B cell (primary cell): ENCODE data around the gene VAC14. TPM values are rescaled to one million over a fixed set of nuclear protein-coding genes. Genes with fewer than 3 reads are reported as not detected.

Source experiments
- ATAC-seq: fragments of 200-7000 bp; cut with Tn5 transposase; one replicate; pipeline ENCODE4 v1.10.0; 2021; ENCODE audit warnings: low read depth, mild to moderate bottlenecking, moderate number of reproducible peaks, moderate library complexity
- CTCF ChIA-PET: fragments of 350-600 bp; sonication (Branson Sonifier 250); formaldehyde crosslinking; loops from one replicate; lab custom pipeline; 2021; ENCODE audit warnings: antibody characterized with exemption, inconsistent platforms; lab: Charles Lee
- POLR2A ChIA-PET: fragments of 350-600 bp; sonication (Branson Sonifier 250); formaldehyde crosslinking; loops from one replicate; lab custom pipeline; 2021; ENCODE audit warnings: antibody characterized with exemption; lab: Charles Lee
- DNase-seq: peaks from one replicate; pipeline ENCODE4 v3.0.0; 2013
- H2AFZ ChIP-seq: 2 replicates; pipeline ENCODE4 v1.6.1; 2012; ENCODE audit warnings: mild to moderate bottlenecking, low read depth, low read length; ENCODE audit not compliant: insufficient read depth, poor library complexity, severe bottlenecking
- H3K27ac ChIP-seq, 2 donors: 1 replicate in 1 of 2; 2 replicates in 1 of 2; pipeline ENCODE4 v1.5.1; 2012 to 2013; ENCODE audit warnings: low read length in 2 of 2, mild to moderate bottlenecking in 2 of 2, moderate library complexity in 1 of 2
- H3K27me3 ChIP-seq, 4 experiments: fragments of 200-600 bp in 1 of 4; sonication (generic) in 1 of 4; replicated peaks in 1 of 4; 1 replicate in 2 of 4; 2 replicates in 2 of 4; pipeline versions ENCODE4 v1.6.1 to v1.7.0; 2013 to 2016; ENCODE audit warnings: low read length in 3 of 4, mild to moderate bottlenecking in 2 of 4, mixed read lengths in 1 of 4, moderate library complexity in 1 of 4; ENCODE audit not compliant: insufficient read depth in 4 of 4, control insufficient read depth in 3 of 4; ENCODE audit errors: control extremely low read depth in 1 of 4
- H3K36me3 ChIP-seq, 2 experiments: replicated peaks in 1 of 2; 1 replicate in 1 of 2; 2 replicates in 1 of 2; pipeline versions ENCODE4 v1.6.1 to v1.7.1; 2013; ENCODE audit warnings: low read length in 1 of 2; ENCODE audit not compliant: insufficient read depth in 2 of 2, control insufficient read depth in 1 of 2; ENCODE audit errors: control extremely low read depth in 1 of 2, extremely low read depth in 1 of 2
- H3K4me1 ChIP-seq, 2 donors: fragments of 200-600 bp in 1 of 2; sonication (generic) in 1 of 2; 1 replicate in 1 of 2; 2 replicates in 1 of 2; pipeline versions ENCODE4 v1.5.1 to v1.6.1; 2013 to 2017; ENCODE audit warnings: low read length in 2 of 2; ENCODE audit not compliant: control insufficient read depth in 2 of 2, insufficient read depth in 2 of 2
- H3K4me2 ChIP-seq: replicated peaks from 2 replicates; pipeline ENCODE3; 2012; ENCODE audit warnings: mild to moderate bottlenecking, low read depth, low read length; ENCODE audit not compliant: poor library complexity, severe bottlenecking
- H3K4me3 ChIP-seq, 5 experiments: fragments of 200-600 bp in 1 of 5; sonication (generic) in 1 of 5; 1 replicate in 3 of 5; 2 replicates in 2 of 5; pipeline versions ENCODE4 v1.5.1 to v1.7.0; 2011 to 2016; ENCODE audit warnings: low read length in 4 of 5, mild to moderate bottlenecking in 4 of 5, low read depth in 2 of 5, control low read depth in 1 of 5, moderate library complexity in 1 of 5; ENCODE audit not compliant: insufficient read depth in 1 of 5; ENCODE audit errors: control extremely low read depth in 1 of 5, extremely low read depth in 1 of 5
- H3K79me2 ChIP-seq: fragments of 200-600 bp; sonication (generic); one replicate; pipeline ENCODE4 v1.6.0; 2016; ENCODE audit warnings: low read length; ENCODE audit not compliant: control insufficient read depth, insufficient read depth
- H3K9ac ChIP-seq: fragments of 200-600 bp; sonication (generic); 2 replicates; pipeline ENCODE4 v1.6.1; 2017; ENCODE audit warnings: mild to moderate bottlenecking, low read length, moderate library complexity
- H3K9me3 ChIP-seq, 3 donors: one replicate each; pipeline versions ENCODE4 v1.6.1 to v1.7.1; 2013; ENCODE audit warnings: low read length in 2 of 3; ENCODE audit not compliant: control insufficient read depth in 2 of 3, insufficient read depth in 1 of 3; ENCODE audit errors: control extremely low read depth in 1 of 3
- H4K20me1 ChIP-seq: 2 replicates; pipeline ENCODE4 v1.6.0; 2012; ENCODE audit warnings: mild to moderate bottlenecking, low read length; ENCODE audit not compliant: insufficient read depth, control insufficient read depth, poor library complexity, severe bottlenecking
- H3K27ac Mint-ChIP-seq: one replicate; pipeline ENCODE4 v1.8.0; 2021; ENCODE audit warnings: mixed read lengths
- H3K27me3 Mint-ChIP-seq: one replicate; pipeline ENCODE4 v1.8.0; 2021; ENCODE audit warnings: mixed read lengths
- H3K4me1 Mint-ChIP-seq: one replicate; pipeline ENCODE4 v1.8.0; 2021; ENCODE audit warnings: mixed read lengths
- H3K4me3 Mint-ChIP-seq: one replicate; pipeline ENCODE4 v1.8.0; 2021; ENCODE audit warnings: mixed read lengths
- H3K9me3 Mint-ChIP-seq: one replicate; pipeline ENCODE4 v1.8.0; 2022; ENCODE audit warnings: mixed read lengths; ENCODE audit not compliant: insufficient read depth
- EZH2 ChIP-seq: IDR thresholded peaks from 2 replicates; pipeline ENCODE4 v1.6.1; 2012; ENCODE audit warnings: borderline replicate concordance, low read depth, mild to moderate bottlenecking, moderate library complexity, low read length; ENCODE audit not compliant: insufficient read depth, poor library complexity, severe bottlenecking
- WGBS: methylation state at CpG from one replicate; pipeline ENCODE4 v1.1.5; 2013; ENCODE audit warnings: missing lambda C conversion rate; ENCODE audit not compliant: insufficient coverage; 5-methylcytosine and 5-hydroxymethylcytosine counted together
- intact Hi-C: fragments of 100-400 bp; cut with micrococcal nuclease; formaldehyde crosslinking; loops from one replicate; pipeline ENCODE4 v1.10.0; 2022
- polyA plus RNA-seq: library from polyadenylated mRNA; depleted of rRNA; stranded (reverse); fragments of >200 nt; gene quantifications from 2 replicates; pipeline ENCODE4 v1.2.3, GENCODE V29; 2012
- total RNA-seq, 2 donors: library from RNA; stranded (reverse); fragments of 120-200 nt in 1 of 2; gene quantifications; 1 replicate in 1 of 2; 2 replicates in 1 of 2; pipeline versions ENCODE4 v1.2.3 to v1.2.4, GENCODE V29; 2013 to 2022
- TF ChIP-seq, protein P1 (sequence below): fragments of 200-600 bp; IDR thresholded peaks from one replicate; pipeline ENCODE4 v1.8.0; 2022; ENCODE audit warnings: antibody characterized with exemption, mild to moderate bottlenecking

Gene VAC14
- total and polyA plus RNA-seq, 2 donors (not counting 1 experiment from before 2014, with no cell fraction given) = 42.6 to 64.7 TPM

- H3K9me3 ChIP-seq = peaks cover 0 to 13% (median 0%) of the 10 kb centered on the region in 3 donors
- WGBS = 98% methylated on average over 13 of the region's 14 CpGs
- ChIA-PET POLR2A (no interaction called here), CTCF (no interaction called here)
- no peak for ATAC-seq
- TF ChIP-seq, protein P1, sequence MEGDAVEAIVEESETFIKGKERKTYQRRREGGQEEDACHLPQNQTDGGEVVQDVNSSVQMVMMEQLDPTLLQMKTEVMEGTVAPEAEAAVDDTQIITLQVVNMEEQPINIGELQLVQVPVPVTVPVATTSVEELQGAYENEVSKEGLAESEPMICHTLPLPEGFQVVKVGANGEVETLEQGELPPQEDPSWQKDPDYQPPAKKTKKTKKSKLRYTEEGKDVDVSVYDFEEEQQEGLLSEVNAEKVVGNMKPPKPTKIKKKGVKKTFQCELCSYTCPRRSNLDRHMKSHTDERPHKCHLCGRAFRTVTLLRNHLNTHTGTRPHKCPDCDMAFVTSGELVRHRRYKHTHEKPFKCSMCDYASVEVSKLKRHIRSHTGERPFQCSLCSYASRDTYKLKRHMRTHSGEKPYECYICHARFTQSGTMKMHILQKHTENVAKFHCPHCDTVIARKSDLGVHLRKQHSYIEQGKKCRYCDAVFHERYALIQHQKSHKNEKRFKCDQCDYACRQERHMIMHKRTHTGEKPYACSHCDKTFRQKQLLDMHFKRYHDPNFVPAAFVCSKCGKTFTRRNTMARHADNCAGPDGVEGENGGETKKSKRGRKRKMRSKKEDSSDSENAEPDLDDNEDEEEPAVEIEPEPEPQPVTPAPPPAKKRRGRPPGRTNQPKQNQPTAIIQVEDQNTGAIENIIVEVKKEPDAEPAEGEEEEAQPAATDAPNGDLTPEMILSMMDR = no peak
- TF ChIP-seq EZH2 = no peak
- no peak overlapping the region for H2AFZ ChIP-seq
- Mint-ChIP-seq H3K4me3 (no peak overlapping the region), H3K4me1 (no peaks in the 10 kb centered on the region), H3K27me3 (no peaks in the 10 kb centered on the region), H3K9me3 (no peaks in the 10 kb centered on the region), H3K27ac (no peak overlapping the region)
- peaks cover 1% of the 10 kb centered on the region for H4K20me1 ChIP-seq
- H3K4me2 ChIP-seq = no peak overlapping the region
- no peak for DNase-seq
- no peak overlapping the region for H3K9ac ChIP-seq
- intact Hi-C loops = no loop called here
- H3K79me2 ChIP-seq = peaks cover 7% of the 10 kb centered on the region
- H3K36me3 ChIP-seq = peaks cover 0 to 91% of the 10 kb centered on the region in 2 experiments
- H3K27me3 ChIP-seq = no peaks in the 10 kb centered on the region
- H3K4me3 ChIP-seq = no peak overlapping the region
- no peaks in the 10 kb centered on the region for H3K4me1 ChIP-seq
- no peak overlapping the region for H3K27ac ChIP-seq
These were observed 19.2 kb downstream of the VAC14 start for GRCh38 chr16:70781800-70782199.

- Histone ChIP-seq H2AFZ (no peak overlapping the region), H3K4me3 (no peak overlapping the region), H3K4me2 (no peak overlapping the region), H3K4me1 (no peaks in the 10 kb centered on the region), H3K9ac (no peak overlapping the region), H3K9me3 (peaks cover 0 to 13% (median 0%) of the 10 kb centered on the region in 3 donors), H4K20me1 (no peaks in the 10 kb centered on the region), H3K79me2 (no peaks in the 10 kb centered on the region), H3K27ac (no peak overlapping the region), H3K36me3 (peaks cover 0 to 83% of the 10 kb centered on the region in 2 experiments), H3K27me3 (no peaks in the 10 kb centered on the region)
- DNase-seq (no peak), ATAC-seq (no peak)
- POLR2A ChIA-PET = no interaction called here
- TF ChIP-seq, protein P1 = no peak
- no peak for TF ChIP-seq EZH2
- CTCF ChIA-PET = interaction anchor here (2.2 kb wide), 1 partner anchor 10 kb away, joined by 11 read pairs; no protein-coding TSS in a partner anchor
- H3K27ac Mint-ChIP-seq = no peak overlapping the region
- H3K4me1 Mint-ChIP-seq = no peaks in the 10 kb centered on the region
- H3K9me3 Mint-ChIP-seq = no peaks in the 10 kb centered on the region
- 99% methylated on average over 10 of the region's 10 CpGs for WGBS
- H3K4me3 Mint-ChIP-seq = no peak overlapping the region
- intact Hi-C loops = no loop called here
- H3K27me3 Mint-ChIP-seq = no peaks in the 10 kb centered on the region
These were observed 20.4 kb downstream of the VAC14 start for GRCh38 chr16:70780546-70780945.
